Measurements from ENCODE around the gene RELN. TPM values are rescaled to one million over a fixed set of nuclear protein-coding genes. Genes with fewer than 3 reads are reported as not detected.
"Not testable (repeated sequence)": the region's sequence is repeated elsewhere in the genome, so short reads cannot be mapped to it uniquely, and the experiment has no call there.

The RELN gene
- total RNA-seq, 1 experiment from 2014 or later = 4.3 TPM

- BruUV-seq (replicated peaks) = no TSS peak
- Histone ChIP-seq H3K4me1 (no peaks in the 10 kb centered on the region), H3K27me3 (replicated peaks; ENCODE audit: control insufficient read depth, insufficient read depth, low read length) (no peaks in the 10 kb centered on the region), H3K36me3 (ENCODE audit: control insufficient read depth, insufficient read depth, low read length) (no peaks in the 10 kb centered on the region), H3K9me3 (0 out of 2 replicates have a peak, but pooled peaks cover 4% of the 10 kb centered on the region), H3K4me3 (ENCODE audit: low read depth, low read length) (no peak overlapping the region)
- TF ChIP-seq CTCF (IDR thresholded peaks at IDR 0.05; ENCODE audit: insufficient read depth in 1 of 2, low read depth in 1 of 2, low read length in 1 of 2, severe bottlenecking in 1 of 2, unreplicated experiment in 1 of 2) = no peak
- Mint-ChIP-seq H3K4me1 (ENCODE audit: low read depth, unreplicated experiment) (peaks cover 13% of the 10 kb centered on the region), H3K27ac (ENCODE audit: unreplicated experiment) (no peak overlapping the region), H3K9me3 (ENCODE audit: unreplicated experiment) (peaks cover 28% of the 10 kb centered on the region), H3K27me3 (ENCODE audit: insufficient read depth, unreplicated experiment) (no peaks in the 10 kb centered on the region), H3K36me3 (ENCODE audit: insufficient read depth, unreplicated experiment) (no peaks in the 10 kb centered on the region), H3K4me3 (ENCODE audit: unreplicated experiment) (no peak overlapping the region)
- intact Hi-C loops (cut with micrococcal nuclease; ENCODE audit: unreplicated experiment) = no loop called here
- ChIA-PET POLR2A (no interaction called here), CTCF (no interaction called here)
- no peak for DNase-seq
Measured at GRCh38 chr7:103821092-103821491, 168.4 kb downstream of the RELN start.

- H3K4me1 ChIP-seq; intact Hi-C loops (cut with micrococcal nuclease; ENCODE audit: unreplicated experiment); POLR2A ChIA-PET; DNase-seq; CTCF ChIA-PET; H3K36me3 ChIP-seq (ENCODE audit: control insufficient read depth, insufficient read depth, low read length); H3K4me1 Mint-ChIP-seq (ENCODE audit: low read depth, unreplicated experiment); H3K27ac Mint-ChIP-seq (ENCODE audit: unreplicated experiment); BruUV-seq (replicated peaks); H3K4me3 Mint-ChIP-seq (ENCODE audit: unreplicated experiment); H3K27me3 Mint-ChIP-seq (ENCODE audit: insufficient read depth, unreplicated experiment); H3K36me3 Mint-ChIP-seq (ENCODE audit: insufficient read depth, unreplicated experiment); H3K4me3 ChIP-seq (ENCODE audit: low read depth, low read length); H3K27me3 ChIP-seq (replicated peaks; ENCODE audit: control insufficient read depth, insufficient read depth, low read length); H3K9me3 ChIP-seq: not testable (repeated sequence)
- H3K9me3 Mint-ChIP-seq (ENCODE audit: unreplicated experiment) = peaks cover 10% of the 10 kb centered on the region
Measured at GRCh38 chr7:103815972-103816371, 173.5 kb downstream of the RELN start.

- H3K4me1 ChIP-seq = peaks cover 18% of the 10 kb centered on the region
- H3K4me3 ChIP-seq (ENCODE audit: low read depth, low read length) = no peak overlapping the region
- no TSS peak for BruUV-seq (replicated peaks)
- no peak for TF ChIP-seq CTCF (IDR thresholded peaks at IDR 0.05; ENCODE audit: insufficient read depth in 1 of 2, low read depth in 1 of 2, low read length in 1 of 2, severe bottlenecking in 1 of 2, unreplicated experiment in 1 of 2)
- intact Hi-C loops (cut with micrococcal nuclease; ENCODE audit: unreplicated experiment) = no loop called here
- Mint-ChIP-seq H3K4me3 (ENCODE audit: unreplicated experiment) (no peak overlapping the region), H3K36me3 (ENCODE audit: insufficient read depth, unreplicated experiment) (peaks cover 4% of the 10 kb centered on the region), H3K4me1 (ENCODE audit: low read depth, unreplicated experiment) (peaks cover 19% of the 10 kb centered on the region), H3K27ac (ENCODE audit: unreplicated experiment) (no peak overlapping the region), H3K9me3 (ENCODE audit: unreplicated experiment) (peaks cover 16% of the 10 kb centered on the region), H3K27me3 (ENCODE audit: insufficient read depth, unreplicated experiment) (no peaks in the 10 kb centered on the region)
- H3K36me3 ChIP-seq (ENCODE audit: control insufficient read depth, insufficient read depth, low read length) = no peaks in the 10 kb centered on the region
- no peaks in the 10 kb centered on the region for H3K9me3 ChIP-seq
- no peaks in the 10 kb centered on the region for H3K27me3 ChIP-seq (replicated peaks; ENCODE audit: control insufficient read depth, insufficient read depth, low read length)
- ChIA-PET POLR2A (no interaction called here), CTCF (no interaction called here)
- DNase-seq = no peak
Measured at GRCh38 chr7:103813970-103814369, 175.5 kb downstream of the RELN start.

- Mint-ChIP-seq H3K27me3 (ENCODE audit: insufficient read depth, unreplicated experiment) (no peaks in the 10 kb centered on the region), H3K4me3 (ENCODE audit: unreplicated experiment) (no peak overlapping the region), H3K4me1 (ENCODE audit: low read depth, unreplicated experiment) (peaks cover 21% of the 10 kb centered on the region), H3K27ac (ENCODE audit: unreplicated experiment) (no peak overlapping the region), H3K9me3 (ENCODE audit: unreplicated experiment) (peaks cover 24% of the 10 kb centered on the region), H3K36me3 (ENCODE audit: insufficient read depth, unreplicated experiment) (peaks cover 4% of the 10 kb centered on the region)
- no peak for TF ChIP-seq CTCF (IDR thresholded peaks at IDR 0.05; ENCODE audit: insufficient read depth in 1 of 2, low read depth in 1 of 2, low read length in 1 of 2, severe bottlenecking in 1 of 2, unreplicated experiment in 1 of 2)
- Histone ChIP-seq H3K27me3 (replicated peaks; ENCODE audit: control insufficient read depth, insufficient read depth, low read length) (no peaks in the 10 kb centered on the region), H3K4me3 (ENCODE audit: low read depth, low read length) (no peak overlapping the region), H3K9me3 (no peaks in the 10 kb centered on the region), H3K4me1 (peaks cover 20% of the 10 kb centered on the region), H3K36me3 (ENCODE audit: control insufficient read depth, insufficient read depth, low read length) (no peaks in the 10 kb centered on the region)
- POLR2A ChIA-PET = no interaction called here
- DNase-seq = peak in 1 of 2 experiments; percentile 9
- intact Hi-C loops (cut with micrococcal nuclease; ENCODE audit: unreplicated experiment) = no loop called here
- CTCF ChIA-PET = no interaction called here
- no TSS peak for BruUV-seq (replicated peaks)
Measured at GRCh38 chr7:103811997-103812396, 177.5 kb downstream of the RELN start.
